Chondrocyte (in vitro differentiated cells): ENCODE measurements around the gene UTP4. TPM values are rescaled to one million over a fixed set of nuclear protein-coding genes. Genes with fewer than 3 reads are reported as not detected.
"Not testable (repeated sequence)": the region's sequence is repeated elsewhere in the genome, so short reads cannot be mapped to it uniquely, and the experiment has no call there.

Source experiments
- DNase-seq: peaks from one replicate; pipeline ENCODE4 v3.0.0; 2021; ENCODE audit warnings: mixed read lengths, low spot score
- H3K27ac Mint-ChIP-seq: one replicate; pipeline ENCODE4 v1.8.0; 2021; ENCODE audit warnings: mild to moderate bottlenecking, moderate library complexity, mixed read lengths; ENCODE audit not compliant: unreplicated experiment
- H3K27me3 Mint-ChIP-seq: 2 replicates; pipeline ENCODE4 v1.8.0; 2021; ENCODE audit warnings: low read depth, mixed read lengths
- H3K36me3 Mint-ChIP-seq: 2 replicates; pipeline ENCODE4 v1.8.0; 2021; ENCODE audit warnings: low read depth, mixed read lengths
- H3K4me1 Mint-ChIP-seq: 2 replicates; pipeline ENCODE4 v1.8.0; 2021; ENCODE audit warnings: low read depth, mild to moderate bottlenecking, mixed read lengths
- H3K4me3 Mint-ChIP-seq: one replicate; pipeline ENCODE4 v1.8.0; 2021; ENCODE audit warnings: mild to moderate bottlenecking, moderate library complexity, mixed read lengths; ENCODE audit not compliant: unreplicated experiment
- H3K9me3 Mint-ChIP-seq: 2 replicates; pipeline ENCODE4 v1.8.0; 2021; ENCODE audit warnings: low read depth, mixed read lengths
- total RNA-seq: library from RNA; stranded (reverse); gene quantifications from 3 replicates; pipeline ENCODE4 v1.2.1, GENCODE V29; 2021
- TF ChIP-seq, protein P1 (sequence below): fragments of 200-600 bp; sonication (generic); IDR thresholded peaks from 2 replicates; pipeline ENCODE4 v1.5.0; 2021; ENCODE audit warnings: antibody characterized with exemption, mild to moderate bottlenecking, moderate library complexity

UTP4 gene
- total RNA-seq, 1 donor from 2014 or later = 37.2 TPM

DNA sequence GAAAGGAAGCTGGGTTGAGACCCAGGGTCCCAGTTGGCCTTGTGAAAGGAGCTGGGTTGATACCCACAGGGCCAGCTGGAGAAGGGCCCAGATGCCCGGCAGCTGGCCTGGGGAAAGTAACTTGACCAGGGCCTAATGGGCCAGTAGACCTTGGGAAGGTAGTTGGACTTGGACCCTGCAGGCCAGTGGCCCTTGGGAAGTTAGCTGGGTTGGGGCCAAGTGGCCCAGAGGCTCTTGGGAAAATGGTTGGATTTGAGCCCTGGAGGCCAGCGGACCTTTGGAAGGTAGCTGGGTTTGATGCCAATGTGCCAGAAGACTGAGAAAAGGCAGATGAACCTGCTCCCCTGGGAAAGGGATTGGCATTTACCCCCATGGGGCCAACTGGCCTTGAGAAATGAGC lies 13.5 kb upstream of the UTP4 start:
- no peak overlapping the region for H3K4me3 Mint-ChIP-seq
- no peak for DNase-seq
- H3K27me3 Mint-ChIP-seq = no peaks in the 10 kb centered on the region
- H3K27ac Mint-ChIP-seq = no peak overlapping the region
- H3K9me3 Mint-ChIP-seq = no peaks in the 10 kb centered on the region
- H3K4me1 Mint-ChIP-seq = no peaks in the 10 kb centered on the region
- H3K36me3 Mint-ChIP-seq = peaks cover 22% of the 10 kb centered on the region
- TF ChIP-seq, protein P1, sequence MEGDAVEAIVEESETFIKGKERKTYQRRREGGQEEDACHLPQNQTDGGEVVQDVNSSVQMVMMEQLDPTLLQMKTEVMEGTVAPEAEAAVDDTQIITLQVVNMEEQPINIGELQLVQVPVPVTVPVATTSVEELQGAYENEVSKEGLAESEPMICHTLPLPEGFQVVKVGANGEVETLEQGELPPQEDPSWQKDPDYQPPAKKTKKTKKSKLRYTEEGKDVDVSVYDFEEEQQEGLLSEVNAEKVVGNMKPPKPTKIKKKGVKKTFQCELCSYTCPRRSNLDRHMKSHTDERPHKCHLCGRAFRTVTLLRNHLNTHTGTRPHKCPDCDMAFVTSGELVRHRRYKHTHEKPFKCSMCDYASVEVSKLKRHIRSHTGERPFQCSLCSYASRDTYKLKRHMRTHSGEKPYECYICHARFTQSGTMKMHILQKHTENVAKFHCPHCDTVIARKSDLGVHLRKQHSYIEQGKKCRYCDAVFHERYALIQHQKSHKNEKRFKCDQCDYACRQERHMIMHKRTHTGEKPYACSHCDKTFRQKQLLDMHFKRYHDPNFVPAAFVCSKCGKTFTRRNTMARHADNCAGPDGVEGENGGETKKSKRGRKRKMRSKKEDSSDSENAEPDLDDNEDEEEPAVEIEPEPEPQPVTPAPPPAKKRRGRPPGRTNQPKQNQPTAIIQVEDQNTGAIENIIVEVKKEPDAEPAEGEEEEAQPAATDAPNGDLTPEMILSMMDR = no peak

DNA sequence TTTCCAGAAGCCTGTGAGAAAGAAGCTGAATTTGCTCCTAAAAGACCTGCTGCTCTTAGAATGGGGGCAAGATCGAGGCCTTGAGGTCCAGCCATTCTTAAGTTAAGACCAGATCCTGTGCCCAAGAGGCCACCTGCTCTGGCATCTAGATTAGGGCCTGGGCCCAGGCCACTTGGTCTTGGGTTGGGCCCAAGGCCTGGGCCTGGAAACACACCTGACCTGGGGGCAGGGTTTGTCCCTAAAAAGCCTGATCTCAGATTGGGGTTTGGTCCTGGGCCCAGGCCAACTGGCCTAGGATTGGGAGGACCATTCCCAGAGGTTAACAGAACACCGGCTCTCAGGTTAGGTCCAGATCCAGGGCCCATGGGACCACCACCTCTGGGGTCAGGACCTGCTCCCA lies 12.9 kb upstream of the UTP4 start:
- H3K4me1 Mint-ChIP-seq = no peaks in the 10 kb centered on the region
- no peaks in the 10 kb centered on the region for H3K9me3 Mint-ChIP-seq
- H3K27ac Mint-ChIP-seq = no peak overlapping the region
- no peak overlapping the region for H3K4me3 Mint-ChIP-seq
- H3K36me3 Mint-ChIP-seq = peaks cover 21% of the 10 kb centered on the region
- TF ChIP-seq, protein P1 = no peak
- H3K27me3 Mint-ChIP-seq = no peaks in the 10 kb centered on the region
- no peak for DNase-seq

DNA sequence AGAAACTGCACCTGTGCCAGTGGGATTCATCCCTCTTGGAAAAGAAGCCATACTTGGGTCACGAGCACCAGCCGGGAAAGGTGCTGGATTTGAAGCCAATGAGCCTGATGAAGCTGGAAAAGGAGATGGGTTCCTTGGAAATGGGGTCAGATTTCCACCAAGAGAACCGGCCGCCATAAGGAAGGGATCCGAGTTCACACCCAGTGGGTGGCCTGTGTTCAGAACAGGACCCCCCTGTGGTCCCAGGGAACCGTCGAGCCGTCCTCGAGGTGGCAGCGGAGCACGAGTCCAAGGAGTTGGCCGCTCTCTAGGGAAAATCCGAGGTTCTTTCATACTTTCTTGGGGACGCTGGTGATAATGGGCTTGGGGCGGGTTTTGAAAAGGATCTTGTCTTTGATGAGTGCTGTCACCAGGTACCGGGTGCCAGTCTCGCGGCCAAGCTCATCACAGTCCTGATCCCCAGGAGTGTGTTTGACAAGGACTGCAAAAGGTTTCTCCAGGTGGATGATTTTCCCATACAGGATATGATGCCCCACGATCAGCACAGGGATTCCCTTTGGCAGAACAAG lies 12.3 kb upstream of the UTP4 start:
- Mint-ChIP-seq H3K4me3 (no peak overlapping the region), H3K36me3 (peaks cover 16% of the 10 kb centered on the region)
- TF ChIP-seq, protein P1 = no peak

DNA sequence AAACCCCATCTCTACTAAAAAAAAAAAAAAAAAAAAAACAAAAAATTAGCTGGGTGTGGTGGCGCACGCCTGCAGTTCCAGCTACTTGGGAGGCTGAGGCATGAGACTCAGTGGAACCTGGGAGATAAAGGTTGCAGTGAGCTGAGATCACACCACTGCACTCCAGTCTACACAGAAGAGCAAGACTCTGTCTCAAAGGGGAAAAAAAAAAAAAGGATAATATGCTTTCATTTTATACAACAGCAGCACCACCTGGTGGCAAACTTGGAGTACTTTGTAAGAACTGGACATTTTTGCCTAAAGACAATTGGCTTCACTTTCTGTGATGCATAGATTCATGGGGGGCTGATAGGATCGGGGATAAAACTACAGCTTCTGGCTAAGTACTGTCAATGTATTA lies 8.5 kb upstream of the UTP4 start:
- no peaks in the 10 kb centered on the region for H3K9me3 Mint-ChIP-seq
- peaks cover 10% of the 10 kb centered on the region for H3K36me3 Mint-ChIP-seq
- DNase-seq = no peak
- H3K27me3 Mint-ChIP-seq = no peaks in the 10 kb centered on the region
- TF ChIP-seq, protein P1 = peak; percentile 92
- H3K27ac Mint-ChIP-seq = no peak overlapping the region
- H3K4me1 Mint-ChIP-seq = peaks cover 2% of the 10 kb centered on the region
- no peak overlapping the region for H3K4me3 Mint-ChIP-seq

More for the DNA sequence above, 12.3 kb upstream of the UTP4 start:
- Mint-ChIP-seq H3K9me3 (no peaks in the 10 kb centered on the region), H3K4me1 (no peaks in the 10 kb centered on the region), H3K27me3 (no peaks in the 10 kb centered on the region), H3K27ac (no peak overlapping the region)
- peak; percentile 60 for DNase-seq

DNA sequence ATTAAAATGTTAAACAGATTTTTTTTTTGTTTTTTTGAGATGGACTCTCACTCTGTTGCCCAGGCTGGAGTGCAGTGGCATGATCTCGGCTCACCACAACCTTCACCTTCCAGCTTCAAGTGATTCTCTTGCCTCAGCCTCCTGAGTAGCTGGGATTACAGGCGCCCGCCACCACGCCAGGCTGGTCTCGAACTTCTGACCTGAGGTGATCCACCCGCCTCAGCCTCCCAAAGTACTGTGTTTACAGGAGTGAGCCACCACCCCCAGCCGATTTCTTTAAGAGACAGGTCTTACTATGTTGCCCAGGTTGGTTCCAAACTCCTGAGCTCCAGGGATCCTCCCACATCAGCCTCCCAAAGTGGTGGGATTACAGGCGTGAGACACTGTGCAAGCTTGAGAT lies 8.0 kb upstream of the UTP4 start:
- H3K9me3 Mint-ChIP-seq, H3K36me3 Mint-ChIP-seq, DNase-seq: not testable (repeated sequence)

DNA sequence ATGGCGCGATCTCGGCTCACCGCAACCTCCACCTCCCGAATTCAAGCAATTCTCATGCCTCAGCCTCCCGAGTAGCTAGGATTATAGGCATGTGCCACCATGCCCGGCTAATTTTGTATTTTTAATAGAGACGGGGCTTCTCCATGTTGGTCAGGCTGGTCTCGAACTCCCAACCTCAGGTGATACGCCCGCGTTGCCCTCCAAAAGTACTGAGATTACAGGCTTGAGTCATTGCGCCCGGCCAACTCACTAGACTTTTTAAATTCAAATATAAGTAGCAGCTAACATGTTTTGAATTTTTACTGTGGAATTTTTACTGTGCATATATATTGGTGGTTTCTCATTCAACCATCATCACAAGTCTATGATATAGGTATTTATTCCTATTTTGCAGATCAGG lies 7.5 kb upstream of the UTP4 start:
- not testable (repeated sequence) for H3K4me3 Mint-ChIP-seq, H3K36me3 Mint-ChIP-seq, H3K4me1 Mint-ChIP-seq, H3K27ac Mint-ChIP-seq, H3K9me3 Mint-ChIP-seq, H3K27me3 Mint-ChIP-seq, DNase-seq

More for the DNA sequence above, 8.0 kb upstream of the UTP4 start:
- not testable (repeated sequence) for H3K4me3 Mint-ChIP-seq, H3K4me1 Mint-ChIP-seq, H3K27me3 Mint-ChIP-seq
- H3K27ac Mint-ChIP-seq = peak overlapping the region; percentile 22
